Parathyroid adenoma (tissue), 2 donors: ENCODE data around the gene HOXC10.

Source experiments
- H2AFZ ChIP-seq: fragments of 300-600 bp; sonication (generic); one replicate; pipeline ENCODE4 v1.7.0; 2017; ENCODE audit warnings: antibody characterized with exemption, mild to moderate bottlenecking
- H3K27ac ChIP-seq: fragments of 300-600 bp; sonication (generic); one replicate; pipeline ENCODE4 v1.7.0; 2017
- H3K27me3 ChIP-seq: fragments of 300-600 bp; sonication (generic); one replicate; pipeline ENCODE4 v1.7.0; 2017; ENCODE audit warnings: low read length; ENCODE audit not compliant: control insufficient read depth, insufficient read depth
- H3K36me3 ChIP-seq: fragments of 300-600 bp; sonication (generic); one replicate; pipeline ENCODE4 v1.7.0; 2017; ENCODE audit warnings: low read length; ENCODE audit not compliant: control insufficient read depth, insufficient read depth
- H3K4me1 ChIP-seq: fragments of 300-600 bp; sonication (generic); one replicate; pipeline ENCODE4 v1.7.0; 2017; ENCODE audit warnings: control low read depth
- H3K4me2 ChIP-seq: fragments of 300-600 bp; sonication (generic); one replicate; pipeline ENCODE4 v1.7.0; 2017; ENCODE audit warnings: low read length
- H3K4me3 ChIP-seq: fragments of 300-600 bp; sonication (generic); one replicate; pipeline ENCODE4 v1.7.0; 2017; ENCODE audit warnings: low read depth, low read length
- H3K79me2 ChIP-seq: fragments of 300-600 bp; sonication (generic); one replicate; pipeline ENCODE4 v1.7.0; 2017; ENCODE audit warnings: control low read depth
- H3K9ac ChIP-seq: fragments of 300-600 bp; sonication (generic); one replicate; pipeline ENCODE4 v1.7.0; 2017; ENCODE audit warnings: mild to moderate bottlenecking
- H3K9me3 ChIP-seq: fragments of 300-600 bp; sonication (generic); one replicate; pipeline ENCODE4 v1.7.0; 2017; ENCODE audit warnings: low read length; ENCODE audit not compliant: control insufficient read depth
- TF ChIP-seq, protein P1 (sequence below): fragments of 300-600 bp; sonication (generic); IDR thresholded peaks from one replicate; pipeline ENCODE4 v1.7.0; 2017; ENCODE audit warnings: antibody characterized with exemption, mild to moderate bottlenecking
- donor health status: primary hyperparathyroidism.

The HOXC10 gene

DNA sequence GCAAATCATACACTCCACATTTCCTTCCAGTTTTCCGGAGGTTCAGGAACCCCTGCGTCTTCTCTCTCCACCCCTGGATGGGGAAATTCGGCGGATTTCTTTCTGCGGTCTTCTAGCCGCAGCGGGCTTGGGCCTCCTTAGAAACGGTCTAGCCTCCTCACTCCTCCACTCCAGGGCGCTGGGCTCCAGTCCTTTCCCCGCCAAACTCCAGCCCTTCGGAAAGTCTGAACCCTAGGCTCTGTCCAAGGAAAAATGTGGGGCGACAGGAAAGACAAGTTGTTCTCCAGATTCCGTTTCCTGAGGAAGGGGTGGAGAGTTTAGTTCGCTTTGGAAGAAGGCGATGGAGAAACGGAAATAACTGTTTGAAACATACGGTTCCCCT is 1.4 kb upstream of the HOXC10 start:
- Histone ChIP-seq H3K36me3 (no peaks in the 10 kb centered on the region), H3K27me3 (peaks cover 37% of the 10 kb centered on the region), H3K4me1 (no peaks in the 10 kb centered on the region), H3K79me2 (no peaks in the 10 kb centered on the region), H3K4me3 (no peak overlapping the region), H3K9ac (no peak overlapping the region), H3K4me2 (no peak overlapping the region), H2AFZ (no peak overlapping the region), H3K9me3 (no peaks in the 10 kb centered on the region), H3K27ac (no peak overlapping the region)
- TF ChIP-seq, protein P1, sequence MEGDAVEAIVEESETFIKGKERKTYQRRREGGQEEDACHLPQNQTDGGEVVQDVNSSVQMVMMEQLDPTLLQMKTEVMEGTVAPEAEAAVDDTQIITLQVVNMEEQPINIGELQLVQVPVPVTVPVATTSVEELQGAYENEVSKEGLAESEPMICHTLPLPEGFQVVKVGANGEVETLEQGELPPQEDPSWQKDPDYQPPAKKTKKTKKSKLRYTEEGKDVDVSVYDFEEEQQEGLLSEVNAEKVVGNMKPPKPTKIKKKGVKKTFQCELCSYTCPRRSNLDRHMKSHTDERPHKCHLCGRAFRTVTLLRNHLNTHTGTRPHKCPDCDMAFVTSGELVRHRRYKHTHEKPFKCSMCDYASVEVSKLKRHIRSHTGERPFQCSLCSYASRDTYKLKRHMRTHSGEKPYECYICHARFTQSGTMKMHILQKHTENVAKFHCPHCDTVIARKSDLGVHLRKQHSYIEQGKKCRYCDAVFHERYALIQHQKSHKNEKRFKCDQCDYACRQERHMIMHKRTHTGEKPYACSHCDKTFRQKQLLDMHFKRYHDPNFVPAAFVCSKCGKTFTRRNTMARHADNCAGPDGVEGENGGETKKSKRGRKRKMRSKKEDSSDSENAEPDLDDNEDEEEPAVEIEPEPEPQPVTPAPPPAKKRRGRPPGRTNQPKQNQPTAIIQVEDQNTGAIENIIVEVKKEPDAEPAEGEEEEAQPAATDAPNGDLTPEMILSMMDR: no peak

DNA sequence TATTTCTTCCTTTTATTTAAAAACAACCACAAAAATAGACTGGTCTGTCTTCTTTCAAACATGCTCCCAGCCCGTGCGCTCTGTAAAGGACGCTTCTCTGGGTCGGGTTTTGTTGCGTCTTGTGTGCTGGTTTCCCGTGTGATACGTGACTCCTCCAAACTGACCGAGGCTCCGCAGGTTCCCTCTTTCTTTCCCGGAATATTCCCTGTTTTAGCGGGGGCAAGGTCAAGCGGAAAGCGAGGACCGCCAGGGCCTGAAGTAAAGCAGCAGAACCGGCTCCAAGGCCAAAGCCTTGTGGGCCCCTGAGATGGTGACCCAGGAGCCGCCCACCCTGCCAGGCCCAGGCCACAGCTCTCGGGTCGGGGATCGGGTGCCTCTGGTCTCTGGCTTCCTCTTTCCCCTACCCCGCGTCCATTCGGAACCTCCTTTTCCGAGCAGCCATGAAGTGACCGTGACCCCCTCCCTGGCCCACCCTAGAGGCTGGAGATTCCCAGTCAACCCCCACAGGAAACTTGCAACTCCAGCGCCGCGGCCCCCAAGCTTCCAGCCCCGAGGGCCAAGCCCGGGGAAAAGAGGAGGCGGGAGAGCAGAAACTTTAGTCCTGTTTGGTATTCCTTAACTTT is 885 bp upstream of the HOXC10 start:
- TF ChIP-seq, protein P1: no peak
- Histone ChIP-seq H3K27me3 (peaks cover 37% of the 10 kb centered on the region), H3K4me2 (no peak overlapping the region)

DNA sequence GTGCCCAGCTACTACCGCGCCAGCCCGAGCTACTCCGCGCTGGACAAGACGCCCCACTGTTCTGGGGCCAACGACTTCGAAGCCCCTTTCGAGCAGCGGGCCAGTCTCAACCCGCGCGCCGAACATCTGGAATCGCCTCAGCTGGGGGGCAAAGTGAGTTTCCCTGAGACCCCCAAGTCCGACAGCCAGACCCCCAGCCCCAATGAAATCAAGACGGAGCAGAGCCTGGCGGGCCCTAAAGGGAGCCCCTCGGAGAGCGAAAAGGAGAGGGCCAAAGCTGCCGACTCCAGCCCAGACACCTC is 697 bp downstream of the HOXC10 start:
- Histone ChIP-seq H3K27me3 (peaks cover 35% of the 10 kb centered on the region), H3K4me2 (peak overlapping the region; percentile 35), H3K4me1 (no peaks in the 10 kb centered on the region), H3K36me3 (no peaks in the 10 kb centered on the region), H3K9me3 (no peaks in the 10 kb centered on the region), H3K27ac (no peak overlapping the region), H3K9ac (no peak overlapping the region), H2AFZ (no peak overlapping the region), H3K4me3 (no peak overlapping the region), H3K79me2 (no peaks in the 10 kb centered on the region)
- TF ChIP-seq, protein P1: no peak

More for the DNA sequence above, 885 bp upstream of the HOXC10 start:
- no peaks in the 10 kb centered on the region for H3K36me3 ChIP-seq
- no peak overlapping the region for H3K4me3 ChIP-seq
- no peaks in the 10 kb centered on the region for H3K79me2 ChIP-seq
- no peaks in the 10 kb centered on the region for H3K4me1 ChIP-seq
- H3K27ac ChIP-seq: no peak overlapping the region
- no peak overlapping the region for H3K9ac ChIP-seq
- H2AFZ ChIP-seq: no peak overlapping the region
- H3K9me3 ChIP-seq: no peaks in the 10 kb centered on the region

DNA sequence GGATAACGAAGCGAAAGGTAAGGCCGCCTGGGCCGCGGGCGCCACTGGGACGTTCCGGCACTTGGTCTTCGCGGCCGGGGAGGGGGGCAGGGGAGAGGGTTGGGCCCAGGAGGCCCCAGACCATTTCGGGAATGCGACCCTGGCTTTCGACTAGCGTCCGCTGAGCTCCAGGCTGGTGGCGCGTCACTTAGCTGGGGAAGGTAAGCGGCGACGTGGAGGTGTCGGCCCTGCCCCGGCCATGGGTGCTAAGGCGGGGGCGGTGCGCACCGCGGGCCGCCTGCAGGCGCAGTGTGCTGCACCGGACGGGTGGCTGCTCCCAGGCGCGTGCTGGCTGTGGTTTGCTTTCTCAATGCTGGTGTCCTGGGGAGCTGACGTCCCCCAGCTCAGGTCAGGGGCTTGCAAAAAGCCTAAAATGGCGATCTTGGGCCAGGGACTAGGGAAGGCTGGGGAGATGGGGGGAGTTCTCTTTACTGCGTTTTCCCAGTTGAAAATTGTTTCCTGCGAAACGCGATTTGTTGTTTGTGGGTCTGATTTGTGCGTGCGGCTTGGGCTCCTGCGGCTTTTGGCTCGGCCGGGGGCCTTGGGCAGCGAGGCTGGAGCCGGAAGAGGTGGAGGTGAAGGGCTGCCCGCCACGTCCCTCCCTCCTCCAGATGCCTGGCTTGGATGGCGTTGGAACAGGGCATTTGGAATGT is 1.2 kb downstream of the HOXC10 start:
- no peaks in the 10 kb centered on the region for H3K36me3 ChIP-seq
- no peak overlapping the region for H3K27ac ChIP-seq
- no peaks in the 10 kb centered on the region for H3K79me2 ChIP-seq
- no peak overlapping the region for H3K4me3 ChIP-seq
- H3K27me3 ChIP-seq: peaks cover 39% of the 10 kb centered on the region
- H3K4me1 ChIP-seq: no peaks in the 10 kb centered on the region
- H3K9ac ChIP-seq: no peak overlapping the region
- H2AFZ ChIP-seq: no peak overlapping the region
- no peaks in the 10 kb centered on the region for H3K9me3 ChIP-seq
- H3K4me2 ChIP-seq: peak overlapping the region; percentile 35
- TF ChIP-seq, protein P1: no peak
